HEK293T (cell line): ENCODE measurements around the gene MGRN1.

Source experiments
- CTCF ChIA-PET: fragments of 350-600 bp; formaldehyde crosslinking; extraction: SDS; loops from one replicate; lab custom pipeline; 2021; ENCODE audit warnings: antibody characterized with exemption, inconsistent platforms; lab: Yijun Ruan, JAX
- POLR2A ChIA-PET: fragments of 350-600 bp; formaldehyde crosslinking; extraction: SDS; loops from one replicate; lab custom pipeline; 2020; ENCODE audit warnings: antibody characterized with exemption, inconsistent platforms; lab: Yijun Ruan, JAX
- DNase-seq: peaks from one replicate; pipeline ENCODE4 v3.0.0; 2012; ENCODE audit warnings: mixed read lengths; ENCODE audit errors: extremely low spot score
- ARNT ChIP-seq: fragments of 450-650 bp; IDR thresholded peaks from 2 replicates; pipeline ENCODE4 v1.6.1; 2017; ENCODE audit warnings: mild to moderate bottlenecking
- BHLHE40 ChIP-seq: fragments of 450-650 bp; IDR thresholded peaks from 2 replicates; pipeline ENCODE4 v1.6.1; 2016; ENCODE audit warnings: mild to moderate bottlenecking, moderate library complexity, borderline replicate concordance
- CTBP1 ChIP-seq: fragments of 450-650 bp; IDR thresholded peaks from 2 replicates; pipeline ENCODE4 v1.6.1; 2016; ENCODE audit warnings: borderline replicate concordance
- ELF4 ChIP-seq: fragments of 450-650 bp; IDR thresholded peaks from 2 replicates; pipeline ENCODE4 v1.6.1; 2017; ENCODE audit warnings: antibody characterized with exemption
- FOXA1 ChIP-seq: fragments of 450-650 bp; IDR thresholded peaks from 2 replicates; pipeline ENCODE4 v1.6.1; 2016; ENCODE audit warnings: mild to moderate bottlenecking
- FOXK2 ChIP-seq: fragments of 450-650 bp; IDR thresholded peaks from 2 replicates; pipeline ENCODE4 v1.6.1; 2016; ENCODE audit warnings: mild to moderate bottlenecking
- FOXM1 ChIP-seq: fragments of 450-650 bp; IDR thresholded peaks from 2 replicates; pipeline ENCODE4 v1.6.1; 2017; ENCODE audit warnings: mild to moderate bottlenecking, borderline replicate concordance
- HDGF ChIP-seq: fragments of 450-650 bp; IDR thresholded peaks from 2 replicates; pipeline ENCODE4 v1.6.1; 2017; ENCODE audit warnings: antibody characterized with exemption, borderline replicate concordance
- L3MBTL2 ChIP-seq: fragments of 450-650 bp; conservative IDR thresholded peaks from 2 replicates; pipeline ENCODE4 v1.6.1; 2016; ENCODE audit warnings: mild to moderate bottlenecking
- LEF1 ChIP-seq: fragments of 450-650 bp; IDR thresholded peaks from 2 replicates; pipeline ENCODE4 v1.6.1; 2017; ENCODE audit warnings: mild to moderate bottlenecking, borderline replicate concordance
- NFRKB ChIP-seq: fragments of 450-650 bp; IDR thresholded peaks from 2 replicates; pipeline ENCODE4 v1.6.1; 2016; ENCODE audit warnings: mild to moderate bottlenecking, moderate library complexity
- PKNOX1 ChIP-seq: fragments of 450-650 bp; IDR thresholded peaks from 2 replicates; pipeline ENCODE4 v1.6.1; 2016
- SP1 ChIP-seq: fragments of 450-650 bp; IDR thresholded peaks from 2 replicates; pipeline ENCODE4 v1.6.1; 2017
- SUZ12 ChIP-seq: fragments of 450-650 bp; IDR thresholded peaks from 2 replicates; pipeline ENCODE4 v1.6.1; 2016; ENCODE audit warnings: mild to moderate bottlenecking
- TARDBP ChIP-seq: fragments of 450-650 bp; IDR thresholded peaks from 2 replicates; pipeline ENCODE4 v1.6.1; 2016
- ZNF384 ChIP-seq: fragments of 450-650 bp; IDR thresholded peaks from 2 replicates; pipeline ENCODE4 v1.6.1; 2016

Gene MGRN1

GRCh38 chr16:4675864-4676786, 51.5 kb downstream of the MGRN1 start:
- POLR2A ChIA-PET, result no interaction called here
- TF ChIP-seq ELF4, result no peak
- no peak for TF ChIP-seq FOXK2
- no peak for TF ChIP-seq BHLHE40
- no peak for TF ChIP-seq LEF1
- TF ChIP-seq PKNOX1, result no peak
- no peak for TF ChIP-seq TARDBP
- CTCF ChIA-PET, result no interaction called here
- no peak for DNase-seq

- ChIA-PET CTCF (no interaction called here), POLR2A (interaction anchor here (1.1 kb wide), 1 partner anchor 19 kb away, joined by 3 read pairs; no protein-coding TSS in a partner anchor)
- TF ChIP-seq FOXM1, result no peak
- TF ChIP-seq SP1, result no peak
- TF ChIP-seq SUZ12, result no peak
- no peak for DNase-seq
Observed at GRCh38 chr16:4676831-4677230, 52.2 kb downstream of the MGRN1 start.

GRCh38 chr16:4677390-4677789, 52.8 kb downstream of the MGRN1 start:
- TF ChIP-seq ARNT, result no peak
- no peak for TF ChIP-seq CTBP1
- no peak for TF ChIP-seq SP1
- no peak for TF ChIP-seq TARDBP
- TF ChIP-seq BHLHE40, result no peak
- TF ChIP-seq SUZ12, result no peak
- TF ChIP-seq PKNOX1, result no peak
- no peak for TF ChIP-seq HDGF
- no peak for TF ChIP-seq FOXA1
- no peak for TF ChIP-seq L3MBTL2
- CTCF ChIA-PET, result no interaction called here

GRCh38 chr16:4677994-4678393, 53.4 kb downstream of the MGRN1 start:
- no peak for DNase-seq
- POLR2A ChIA-PET, result interaction anchor here (1.1 kb wide), 1 partner anchor 17 kb away, joined by 3 read pairs; no protein-coding TSS in a partner anchor
- CTCF ChIA-PET, result no interaction called here
- no peak for TF ChIP-seq CTBP1
- TF ChIP-seq ZNF384, result no peak
- no peak for TF ChIP-seq FOXM1
- no peak for TF ChIP-seq LEF1
- TF ChIP-seq ELF4, result no peak

More at GRCh38 chr16:4677390-4677789, 52.8 kb downstream of the MGRN1 start:
- POLR2A ChIA-PET, result interaction anchor here (1.1 kb wide), 1 partner anchor 18 kb away, joined by 3 read pairs; no protein-coding TSS in a partner anchor
- DNase-seq, result no peak

GRCh38 chr16:4678596-4678995, 54.0 kb downstream of the MGRN1 start:
- TF ChIP-seq ELF4 (no peak), FOXM1 (no peak), FOXK2 (no peak), ARNT (no peak), HDGF (no peak), BHLHE40 (no peak), SUZ12 (no peak), TARDBP (no peak)
- ChIA-PET CTCF (no interaction called here), POLR2A (no interaction called here)
- no peak for DNase-seq

- no peak for DNase-seq
Observed at GRCh38 chr16:4679156-4679849, 54.7 kb downstream of the MGRN1 start.

More at GRCh38 chr16:4679156-4679849, 54.7 kb downstream of the MGRN1 start:
- no peak for TF ChIP-seq TARDBP
- TF ChIP-seq BHLHE40, result no peak
- TF ChIP-seq HDGF, result no peak
- TF ChIP-seq FOXK2, result no peak
- no peak for TF ChIP-seq L3MBTL2
- no peak for TF ChIP-seq ELF4
- TF ChIP-seq SUZ12, result no peak
- no peak for TF ChIP-seq FOXM1
- TF ChIP-seq CTBP1, result no peak
- TF ChIP-seq NFRKB, result no peak
- no peak for TF ChIP-seq FOXA1
- TF ChIP-seq PKNOX1, result no peak
- TF ChIP-seq LEF1, result no peak
- no peak for TF ChIP-seq ARNT
- TF ChIP-seq ZNF384, result no peak
- POLR2A ChIA-PET, result no interaction called here
- CTCF ChIA-PET, result no interaction called here
